Esophagus (tissue), 2 donors: ENCODE data around the gene CHL1. TPM values are rescaled to one million over a fixed set of nuclear protein-coding genes. Genes with fewer than 3 reads are reported as not detected.

Experiments used
- H3K27ac ChIP-seq, 2 donors: one replicate each; pipeline ENCODE4 v1.5.1; 2013; ENCODE audit warnings: low read depth in 2 of 2, mild to moderate bottlenecking in 2 of 2, inconsistent platforms in 1 of 2, low read length in 1 of 2, moderate library complexity in 1 of 2
- H3K27me3 ChIP-seq, 2 donors: one replicate each; pipeline ENCODE4 v1.6.1; 2013; ENCODE audit warnings: low read length in 2 of 2, control low read depth in 1 of 2, mild to moderate bottlenecking in 1 of 2; ENCODE audit not compliant: insufficient read depth in 2 of 2, control insufficient read depth in 1 of 2
- H3K36me3 ChIP-seq, 2 donors: one replicate each; pipeline ENCODE4 v1.6.1; 2013; ENCODE audit warnings: low read length in 1 of 2; ENCODE audit not compliant: control insufficient read depth in 2 of 2, insufficient read depth in 2 of 2
- H3K4me1 ChIP-seq, 2 donors: one replicate each; pipeline ENCODE4 v1.6.1; 2013; ENCODE audit warnings: low read length in 1 of 2; ENCODE audit not compliant: control insufficient read depth in 2 of 2, insufficient read depth in 2 of 2
- H3K4me3 ChIP-seq, 2 donors: one replicate each; pipeline ENCODE4 v1.5.1; 2013; ENCODE audit warnings: low read length in 2 of 2, mild to moderate bottlenecking in 2 of 2, low read depth in 1 of 2, moderate library complexity in 1 of 2
- H3K9me3 ChIP-seq, 2 donors: one replicate each; pipeline ENCODE4 v1.6.1; 2013; ENCODE audit warnings: mild to moderate bottlenecking in 2 of 2, low read depth in 1 of 2, low read length in 1 of 2, moderate library complexity in 1 of 2; ENCODE audit not compliant: control insufficient read depth in 2 of 2, insufficient read depth in 1 of 2
- WGBS, 2 donors: extraction: QIAGEN DNeasy Blood & Tissue Kit; methylation state at CpG; one replicate each; pipeline ENCODE4 v1.1.7; 2013; 5-methylcytosine and 5-hydroxymethylcytosine counted together
- polyA plus RNA-seq, 2 donors: library from polyadenylated mRNA; stranded (reverse); fragments of 200-250 nt; gene quantifications; one replicate each; pipeline ENCODE4 v1.2.3, GENCODE V29; 2013
- donor health status: healthy with polysubstance abuse.
- donor health status: Bipolar disorder and iron deficiency.

Gene CHL1
- polyA plus RNA-seq, 2 donors = 2.3 to 3.4 TPM

DNA sequence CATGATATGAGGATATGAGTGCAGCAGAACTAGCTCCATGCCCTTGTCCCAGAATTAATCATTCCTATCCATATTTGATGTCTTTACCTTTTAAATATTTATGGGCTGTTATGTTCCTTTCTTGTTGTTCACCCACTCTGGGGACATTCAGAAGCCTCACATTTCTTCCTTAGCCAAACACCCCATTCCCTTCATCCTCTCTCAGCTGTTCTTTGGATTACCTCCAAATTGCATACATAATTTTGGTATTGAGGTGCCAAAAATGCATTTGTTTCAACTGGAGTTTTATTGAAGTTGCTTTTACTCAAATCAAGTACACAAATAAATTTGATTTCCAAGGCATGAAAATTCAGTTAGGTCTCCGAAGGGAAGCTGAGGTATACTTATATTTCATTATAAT, 51.4 kb downstream of the CHL1 start:
- no peaks in the 10 kb centered on the region for H3K4me1 ChIP-seq
- no peak overlapping the region for H3K4me3 ChIP-seq
- 83 to 84% methylated on average over 1 of the region's 1 CpG for WGBS, 2 donors
- H3K36me3 ChIP-seq = no peaks in the 10 kb centered on the region
- H3K27ac ChIP-seq = no peak overlapping the region
- H3K9me3 ChIP-seq = no peaks in the 10 kb centered on the region
- H3K27me3 ChIP-seq = no peaks in the 10 kb centered on the region

DNA sequence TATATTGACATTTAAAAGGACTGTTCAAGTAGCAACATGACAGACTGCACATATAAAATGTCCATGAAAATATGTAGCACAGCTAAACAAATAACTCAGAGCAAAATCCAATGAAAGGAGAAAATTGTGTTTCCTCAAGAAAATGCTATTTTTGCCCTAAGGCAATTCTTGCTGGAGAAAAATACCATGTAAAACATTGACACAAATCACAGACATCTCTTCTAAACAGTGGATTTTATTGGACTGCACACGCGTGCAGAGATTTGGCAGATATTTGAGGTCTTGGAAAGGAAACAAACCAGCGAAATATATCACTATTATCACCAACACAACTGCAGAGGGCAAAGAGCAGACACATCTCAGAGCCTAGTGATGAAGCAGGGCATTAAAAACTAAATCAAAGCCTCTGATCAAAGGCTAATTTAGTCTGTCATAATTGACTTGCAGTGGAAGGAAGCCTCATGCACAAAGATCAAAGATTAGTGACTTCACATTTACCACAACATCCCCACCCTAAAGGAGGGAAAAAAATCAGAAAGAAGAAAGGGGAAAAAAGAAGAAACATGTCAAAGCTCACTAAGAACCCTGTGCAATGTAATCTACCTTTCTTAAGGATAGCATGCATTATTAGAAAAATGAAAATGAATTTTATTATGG, 52.4 kb downstream of the CHL1 start:
- H3K36me3 ChIP-seq = no peaks in the 10 kb centered on the region
- H3K27ac ChIP-seq = no peak overlapping the region
- H3K4me1 ChIP-seq = no peaks in the 10 kb centered on the region
- H3K4me3 ChIP-seq = no peak overlapping the region
- no peaks in the 10 kb centered on the region for H3K9me3 ChIP-seq
- WGBS, 2 donors = 23 to 34% methylated on average over 3 of the region's 3 CpGs
- no peaks in the 10 kb centered on the region for H3K27me3 ChIP-seq

DNA sequence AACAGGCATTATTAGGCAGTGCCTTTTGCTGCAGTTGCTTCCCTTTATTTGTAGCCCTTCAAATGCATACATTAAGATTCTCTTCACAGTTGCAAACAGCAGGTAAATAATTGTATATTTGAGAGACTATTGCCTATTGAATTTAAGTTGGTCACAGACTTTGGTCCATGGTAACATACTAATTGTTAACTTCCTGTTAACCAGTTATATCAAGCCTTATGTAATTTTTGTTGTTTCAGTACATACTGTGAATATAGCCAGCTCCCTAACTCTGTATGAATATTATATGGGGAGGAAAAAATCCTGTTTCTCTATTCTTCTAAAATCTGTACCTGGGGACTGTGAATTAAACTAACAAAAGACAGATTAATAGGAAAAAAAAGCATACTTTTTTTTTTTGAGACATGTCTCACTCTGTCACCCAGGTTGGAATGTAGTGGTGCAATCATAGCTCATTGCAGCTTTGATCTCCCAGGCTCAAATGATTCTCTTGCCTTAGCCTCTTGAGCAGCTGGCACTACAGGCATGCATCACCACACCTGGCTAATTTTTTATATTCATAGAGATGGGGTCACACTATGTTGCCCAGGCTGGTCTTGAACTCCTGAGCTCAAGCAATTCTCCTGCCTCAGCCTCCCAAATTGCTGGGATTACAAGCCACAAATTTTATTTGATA, 53.2 kb downstream of the CHL1 start:
- Histone ChIP-seq H3K4me1 (no peaks in the 10 kb centered on the region), H3K4me3 (no peak overlapping the region), H3K27me3 (no peaks in the 10 kb centered on the region), H3K9me3 (no peaks in the 10 kb centered on the region), H3K36me3 (no peaks in the 10 kb centered on the region), H3K27ac (no peak overlapping the region)

DNA sequence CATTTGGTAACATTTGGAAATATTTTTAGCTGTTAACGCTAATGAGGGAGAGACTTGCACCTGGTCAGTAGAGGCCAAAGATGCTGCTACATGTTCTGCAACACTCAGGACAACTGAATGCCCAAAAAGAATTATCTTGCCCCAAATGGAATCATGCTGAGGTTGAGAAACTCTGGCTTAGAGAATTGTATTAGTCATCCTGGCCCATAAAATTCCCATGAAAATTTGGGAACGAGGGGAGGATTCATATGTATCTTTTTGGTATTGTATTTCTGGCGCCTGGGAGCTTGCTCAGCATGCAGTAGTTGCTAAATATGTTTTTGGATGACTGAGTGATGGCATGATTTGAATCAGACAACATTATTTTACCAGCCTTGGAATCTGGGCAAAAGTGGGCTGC, 59.9 kb downstream of the CHL1 start:
- no peaks in the 10 kb centered on the region for H3K9me3 ChIP-seq
- H3K4me1 ChIP-seq = no peaks in the 10 kb centered on the region
- WGBS, 2 donors = 86% methylated on average over 3 of the region's 3 CpGs
- H3K27ac ChIP-seq = no peak overlapping the region
- H3K4me3 ChIP-seq = no peak overlapping the region
- H3K36me3 ChIP-seq = no peaks in the 10 kb centered on the region
- no peaks in the 10 kb centered on the region for H3K27me3 ChIP-seq

DNA sequence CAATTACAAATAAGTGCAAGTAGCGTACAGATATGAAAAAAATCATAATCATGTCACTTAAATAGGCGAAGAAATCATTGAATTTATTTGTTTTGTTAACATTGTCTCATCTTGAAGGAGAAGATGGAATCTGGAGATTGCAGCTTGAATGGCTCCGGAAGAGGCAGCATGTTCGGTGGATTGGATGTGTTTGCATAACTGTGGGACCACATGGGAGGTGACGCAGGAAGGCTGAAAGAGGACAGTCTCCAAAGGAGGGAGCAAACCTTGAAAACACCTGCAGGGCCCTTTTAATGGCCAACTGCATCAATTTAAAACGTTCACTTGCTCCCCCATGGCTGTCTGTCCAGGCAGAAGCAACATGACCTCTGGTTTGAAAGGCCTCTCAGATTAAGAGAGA, 61.3 kb downstream of the CHL1 start:
- no peaks in the 10 kb centered on the region for H3K9me3 ChIP-seq
- H3K4me3 ChIP-seq = no peak overlapping the region
- H3K27me3 ChIP-seq = no peaks in the 10 kb centered on the region
- H3K27ac ChIP-seq = no peak overlapping the region
- 77 to 82% methylated on average over 6 of the region's 6 CpGs for WGBS, 2 donors
- no peaks in the 10 kb centered on the region for H3K36me3 ChIP-seq
- H3K4me1 ChIP-seq = no peaks in the 10 kb centered on the region

DNA sequence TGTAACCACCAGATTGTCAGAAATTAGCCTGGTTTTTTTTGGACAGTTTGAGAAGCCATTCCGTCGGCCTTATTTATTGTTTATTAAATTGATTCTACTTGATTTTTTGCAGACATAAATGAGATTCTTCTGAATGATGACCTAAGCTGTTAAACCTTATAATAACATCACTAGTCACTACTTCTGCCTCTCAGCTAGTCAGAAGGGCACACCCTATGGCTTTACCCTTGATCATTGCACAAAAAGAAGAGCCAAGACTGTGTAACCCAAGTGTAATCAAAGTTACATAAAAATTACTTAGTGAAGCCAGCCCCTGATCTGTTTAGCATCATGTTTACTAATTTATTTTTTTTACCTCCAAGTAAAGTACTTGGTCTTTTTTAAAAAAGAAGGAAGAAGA, 64.3 kb downstream of the CHL1 start:
- H3K27me3 ChIP-seq = no peaks in the 10 kb centered on the region
- no peaks in the 10 kb centered on the region for H3K4me1 ChIP-seq
- no peaks in the 10 kb centered on the region for H3K36me3 ChIP-seq
- 70 to 75% methylated on average over 2 of the region's 2 CpGs for WGBS, 2 donors
- no peak overlapping the region for H3K27ac ChIP-seq
- H3K4me3 ChIP-seq = no peak overlapping the region
- no peaks in the 10 kb centered on the region for H3K9me3 ChIP-seq

DNA sequence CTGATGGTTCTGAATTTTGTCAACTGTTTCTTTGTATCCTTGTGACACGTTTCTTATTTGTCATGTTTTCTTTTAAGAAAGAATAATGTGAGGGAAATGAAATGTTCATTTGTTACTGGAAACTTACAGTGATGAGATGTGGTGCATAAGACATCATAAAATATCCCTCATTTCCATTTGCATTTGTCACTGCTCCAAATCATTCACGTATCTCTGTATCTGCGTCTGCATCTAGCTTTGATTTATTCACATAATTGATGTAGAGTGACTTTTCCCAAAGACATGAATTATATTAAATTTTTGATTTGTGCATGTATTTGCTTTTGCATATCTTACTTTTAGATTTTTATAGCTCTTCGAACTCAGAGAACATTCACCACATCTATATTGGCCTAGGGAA, 66.8 kb downstream of the CHL1 start:
- no peaks in the 10 kb centered on the region for H3K4me1 ChIP-seq
- WGBS, 2 donors = 81 to 83% methylated on average over 4 of the region's 4 CpGs
- H3K36me3 ChIP-seq = no peaks in the 10 kb centered on the region
- H3K27me3 ChIP-seq = no peaks in the 10 kb centered on the region
- H3K4me3 ChIP-seq = no peak overlapping the region
- no peak overlapping the region for H3K27ac ChIP-seq
- H3K9me3 ChIP-seq = no peaks in the 10 kb centered on the region

DNA sequence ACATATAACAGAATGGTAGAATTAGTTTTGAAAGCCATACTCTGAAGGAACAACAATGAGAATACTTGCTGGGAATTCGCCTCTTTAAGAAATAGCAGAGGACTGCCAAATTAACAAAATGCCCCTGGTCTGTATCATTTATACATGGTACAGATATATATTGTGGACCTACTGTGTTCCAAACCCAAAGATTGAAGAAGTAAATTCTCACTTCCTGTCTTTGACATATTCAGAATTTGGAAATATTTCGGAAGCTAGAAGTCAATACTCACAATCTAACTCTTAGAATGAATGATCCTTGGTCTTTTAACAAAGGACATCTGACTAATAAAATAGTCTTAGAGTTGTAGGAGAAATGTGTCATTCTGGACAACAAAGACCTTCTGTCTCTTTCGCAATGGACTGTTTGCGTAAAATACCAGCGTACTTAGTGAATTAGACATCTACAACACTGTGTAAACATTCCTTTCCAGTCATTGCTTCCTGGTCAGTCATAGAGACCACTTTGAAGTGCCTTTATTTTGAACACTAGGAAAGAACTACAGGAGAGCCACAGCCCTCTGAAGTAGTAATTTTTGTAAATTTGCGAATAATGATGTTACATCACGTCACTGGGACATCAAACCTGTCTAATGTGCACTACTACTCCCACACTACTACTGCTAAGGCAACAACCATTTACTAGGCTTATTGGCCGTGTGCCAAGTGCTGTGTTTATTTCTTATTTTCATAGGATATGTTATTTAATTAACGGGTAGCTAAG, 68.0 kb downstream of the CHL1 start:
- no peak overlapping the region for H3K4me3 ChIP-seq
- no peaks in the 10 kb centered on the region for H3K9me3 ChIP-seq
- H3K27ac ChIP-seq = no peak overlapping the region
- H3K27me3 ChIP-seq = no peaks in the 10 kb centered on the region
- no peaks in the 10 kb centered on the region for H3K36me3 ChIP-seq
- 56 to 64% methylated on average over 9 of the region's 9 CpGs for WGBS, 2 donors
- no peaks in the 10 kb centered on the region for H3K4me1 ChIP-seq

DNA sequence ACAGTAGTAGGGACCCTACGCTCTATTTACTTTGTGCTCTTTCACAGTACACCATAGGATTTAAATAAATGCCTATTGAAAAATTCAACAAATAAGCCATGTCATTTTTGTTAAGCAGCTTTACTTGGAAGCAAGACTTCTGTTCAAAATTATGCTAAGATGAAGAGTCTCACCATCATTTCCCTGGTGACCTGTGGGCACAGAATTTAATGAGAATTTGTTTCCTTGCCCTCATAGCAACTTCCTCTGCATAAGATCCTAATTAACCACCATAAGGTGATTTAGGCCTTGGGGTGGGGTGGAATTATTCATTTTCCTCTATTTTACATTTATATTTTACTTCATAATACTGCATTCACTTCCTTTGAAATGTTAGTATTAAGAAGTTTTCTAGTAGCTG, 70.5 kb downstream of the CHL1 start:
- Histone ChIP-seq H3K36me3 (no peaks in the 10 kb centered on the region), H3K9me3 (no peaks in the 10 kb centered on the region), H3K27ac (no peak overlapping the region), H3K4me1 (no peaks in the 10 kb centered on the region), H3K27me3 (no peaks in the 10 kb centered on the region), H3K4me3 (no peak overlapping the region)
- WGBS, 2 donors = 97 to 98% methylated on average over 1 of the region's 1 CpG
